ENCODE results near the gene PDE8B. TPM values are rescaled to one million over a fixed set of nuclear protein-coding genes. Genes with fewer than 3 reads are reported as not detected.

PDE8B gene
- polyA plus RNA-seq, 1 donor (not counting 4 experiments of a cell fraction or from before 2014, with no cell fraction given), result not detected

DNA sequence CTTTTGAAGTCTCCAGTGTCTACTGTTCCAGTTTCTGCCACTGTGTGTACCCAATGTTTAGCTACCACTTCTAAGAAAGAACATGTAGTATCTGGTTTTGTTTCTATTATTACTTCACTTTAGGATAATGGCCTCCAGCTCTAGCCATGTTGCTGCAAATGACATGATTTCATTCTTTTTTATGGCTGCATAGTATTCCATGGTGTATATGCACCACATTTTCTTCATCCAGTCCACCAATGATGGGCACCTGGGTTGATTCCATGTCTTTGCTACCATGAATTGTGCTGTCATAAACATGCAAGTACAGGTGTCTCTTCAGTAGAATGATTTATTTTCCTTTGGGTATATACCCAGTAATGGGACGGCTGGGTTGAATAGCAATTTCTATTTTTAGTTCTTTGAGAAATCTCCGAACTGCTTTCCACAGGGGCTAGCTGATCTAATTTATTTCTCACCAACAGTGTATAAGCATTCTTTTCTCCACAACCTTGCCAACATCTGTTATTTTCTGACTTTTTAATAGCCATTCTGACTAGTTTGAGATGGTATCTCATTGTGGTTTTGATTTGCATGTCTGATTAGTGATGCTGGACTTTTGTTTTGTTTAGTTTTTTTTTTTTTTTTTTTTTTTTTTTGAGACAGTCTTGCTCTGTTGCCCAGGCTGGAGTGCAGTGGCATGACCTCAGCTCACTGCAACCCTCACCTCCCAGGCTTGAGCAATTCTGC is 212.7 kb downstream of the PDE8B start:
- dilution Hi-C loops (cut with MboI; ENCODE audit: extremely low pct_ligation_motif_present, low sequenced_read_pairs), result no loop called here
- H3K79me2 ChIP-seq (ENCODE audit: control insufficient read depth, insufficient read depth, low read length), result no peaks in the 10 kb centered on the region
- no peak for TF ChIP-seq EZH2 (IDR thresholded peaks at IDR 0.05; ENCODE audit: low read length)
- TF ChIP-seq, protein P1, sequence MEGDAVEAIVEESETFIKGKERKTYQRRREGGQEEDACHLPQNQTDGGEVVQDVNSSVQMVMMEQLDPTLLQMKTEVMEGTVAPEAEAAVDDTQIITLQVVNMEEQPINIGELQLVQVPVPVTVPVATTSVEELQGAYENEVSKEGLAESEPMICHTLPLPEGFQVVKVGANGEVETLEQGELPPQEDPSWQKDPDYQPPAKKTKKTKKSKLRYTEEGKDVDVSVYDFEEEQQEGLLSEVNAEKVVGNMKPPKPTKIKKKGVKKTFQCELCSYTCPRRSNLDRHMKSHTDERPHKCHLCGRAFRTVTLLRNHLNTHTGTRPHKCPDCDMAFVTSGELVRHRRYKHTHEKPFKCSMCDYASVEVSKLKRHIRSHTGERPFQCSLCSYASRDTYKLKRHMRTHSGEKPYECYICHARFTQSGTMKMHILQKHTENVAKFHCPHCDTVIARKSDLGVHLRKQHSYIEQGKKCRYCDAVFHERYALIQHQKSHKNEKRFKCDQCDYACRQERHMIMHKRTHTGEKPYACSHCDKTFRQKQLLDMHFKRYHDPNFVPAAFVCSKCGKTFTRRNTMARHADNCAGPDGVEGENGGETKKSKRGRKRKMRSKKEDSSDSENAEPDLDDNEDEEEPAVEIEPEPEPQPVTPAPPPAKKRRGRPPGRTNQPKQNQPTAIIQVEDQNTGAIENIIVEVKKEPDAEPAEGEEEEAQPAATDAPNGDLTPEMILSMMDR (optimal IDR thresholded peaks at IDR 0.05 in 1 of 3, IDR thresholded peaks at IDR 0.05 in 1 of 3, conservative IDR thresholded peaks at IDR 0.05 in 1 of 3; ENCODE audit: extremely low read depth in 1 of 3, insufficient read depth in 2 of 3, low read length in 3 of 3), result no peak
- no peak overlapping the region for H3K4me3 ChIP-seq (ENCODE audit: control insufficient read depth in 2 of 3, extremely low read depth in 1 of 3, insufficient read depth in 2 of 3, low read depth in 1 of 3, low read length in 3 of 3)
- H3K9me3 ChIP-seq (ENCODE audit: control insufficient read depth, low read depth, low read length), result no peaks in the 10 kb centered on the region
- FAIRE-seq (no peak), DNase-seq (ENCODE audit: low read depth, low spot score) (no peak)
- H4K20me1 ChIP-seq (ENCODE audit: control insufficient read depth, extremely low read depth, insufficient read depth, low read length), result no peaks in the 10 kb centered on the region
- H3K4me1 ChIP-seq (ENCODE audit: control insufficient read depth, extremely low read depth, insufficient read depth, low read length), result no peaks in the 10 kb centered on the region
- H3K9ac ChIP-seq (ENCODE audit: control insufficient read depth, extremely low read depth, insufficient read depth, low read length), result no peak overlapping the region
- H3K27me3 ChIP-seq (ENCODE audit: control insufficient read depth, extremely low read depth, insufficient read depth, low read length), result no peaks in the 10 kb centered on the region
- peaks cover 5 to 8% of the 10 kb centered on the region in 2 experiments for H3K36me3 ChIP-seq (ENCODE audit: control insufficient read depth in 2 of 2, extremely low read depth in 1 of 2, insufficient read depth in 2 of 2, low read length in 2 of 2)
- H2AFZ ChIP-seq (ENCODE audit: control insufficient read depth, low read length), result no peak overlapping the region
- no peak overlapping the region for H3K27ac ChIP-seq (ENCODE audit: control insufficient read depth, insufficient read depth, low read length)
- H3K4me2 ChIP-seq (ENCODE audit: control insufficient read depth, extremely low read depth, insufficient read depth, low read depth, low read length), result no peak overlapping the region
- H3K9me1 ChIP-seq (ENCODE audit: control insufficient read depth, extremely low read depth, insufficient read depth, low read length), result no peaks in the 10 kb centered on the region

DNA sequence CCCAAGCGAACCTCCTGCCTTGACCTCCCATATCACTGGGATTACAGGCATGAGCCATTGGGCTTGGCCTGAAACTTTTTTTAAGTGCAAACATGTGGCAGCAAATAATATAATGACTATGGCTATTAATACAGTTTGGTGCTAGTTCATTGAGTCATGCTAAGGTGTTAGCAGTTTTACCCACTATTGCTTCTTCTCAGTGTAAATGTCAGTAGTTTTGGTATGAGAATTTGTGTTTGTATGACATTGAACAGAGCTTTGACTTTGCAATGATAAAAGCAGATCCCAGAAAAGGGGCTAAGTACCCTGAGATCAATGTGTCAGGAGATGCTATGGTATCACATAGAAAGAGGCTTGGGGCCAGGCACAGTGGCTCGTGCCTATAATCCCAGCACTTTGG is 214.4 kb downstream of the PDE8B start:
- no peak for FAIRE-seq
- dilution Hi-C loops (cut with MboI; ENCODE audit: extremely low pct_ligation_motif_present, low sequenced_read_pairs), result no loop called here

More for the DNA sequence above, 214.4 kb downstream of the PDE8B start:
- Histone ChIP-seq H4K20me1 (ENCODE audit: control insufficient read depth, extremely low read depth, insufficient read depth, low read length) (no peaks in the 10 kb centered on the region), H3K27me3 (ENCODE audit: control insufficient read depth, extremely low read depth, insufficient read depth, low read length) (no peaks in the 10 kb centered on the region), H2AFZ (ENCODE audit: control insufficient read depth, low read length) (no peak overlapping the region), H3K9me3 (ENCODE audit: control insufficient read depth, low read depth, low read length) (no peaks in the 10 kb centered on the region), H3K9me1 (ENCODE audit: control insufficient read depth, extremely low read depth, insufficient read depth, low read length) (no peaks in the 10 kb centered on the region), H3K79me2 (ENCODE audit: control insufficient read depth, insufficient read depth, low read length) (no peaks in the 10 kb centered on the region), H3K36me3 (ENCODE audit: control insufficient read depth in 2 of 2, extremely low read depth in 1 of 2, insufficient read depth in 2 of 2, low read length in 2 of 2) (peaks cover 5 to 8% of the 10 kb centered on the region in 2 experiments), H3K4me1 (ENCODE audit: control insufficient read depth, extremely low read depth, insufficient read depth, low read length) (no peaks in the 10 kb centered on the region), H3K27ac (ENCODE audit: control insufficient read depth, insufficient read depth, low read length) (no peak overlapping the region), H3K4me3 (ENCODE audit: control insufficient read depth in 2 of 3, extremely low read depth in 1 of 3, insufficient read depth in 2 of 3, low read depth in 1 of 3, low read length in 3 of 3) (no peak overlapping the region), H3K4me2 (ENCODE audit: control insufficient read depth, extremely low read depth, insufficient read depth, low read depth, low read length) (no peak overlapping the region), H3K9ac (ENCODE audit: control insufficient read depth, extremely low read depth, insufficient read depth, low read length) (no peak overlapping the region)
- no peak for DNase-seq (ENCODE audit: low read depth, low spot score)
- TF ChIP-seq, protein P1 (optimal IDR thresholded peaks at IDR 0.05 in 1 of 3, IDR thresholded peaks at IDR 0.05 in 1 of 3, conservative IDR thresholded peaks at IDR 0.05 in 1 of 3; ENCODE audit: extremely low read depth in 1 of 3, insufficient read depth in 2 of 3, low read length in 3 of 3), result no peak
- TF ChIP-seq EZH2 (IDR thresholded peaks at IDR 0.05; ENCODE audit: low read length), result no peak

All from keratinocyte (primary cell).